SK-N-MC (cell line): ENCODE measurements around the gene NOMO2.
A peak's percentile ranks its signal among the peaks of the same experiment; 100 is the strongest.
"Not testable (repeated sequence)": the region's sequence is repeated elsewhere in the genome, so short reads cannot be mapped to it uniquely, and the experiment has no call there.

Source experiments
- DNase-seq: peaks from one replicate; pipeline ENCODE4 v3.0.0-alpha.2; 2011; ENCODE audit warnings: low read depth, low spot score
- H3K27ac ChIP-seq: fragments of 200-600 bp; sonication (generic); 2 replicates; pipeline ENCODE4 v1.5.1; 2016; ENCODE audit warnings: mixed run types
- H3K36me3 ChIP-seq: fragments of 200-600 bp; sonication (generic); 2 replicates; pipeline ENCODE4 v1.6.1; 2017; ENCODE audit warnings: antibody characterized with exemption, low read length, mixed read lengths; ENCODE audit not compliant: insufficient read depth
- H3K4me3 ChIP-seq: fragments of 200-600 bp; sonication (generic); 2 replicates; pipeline ENCODE4 v1.5.1; 2016
- H3K9ac ChIP-seq: fragments of 200-600 bp; sonication (generic); 2 replicates; pipeline ENCODE4 v1.8.0; 2017; ENCODE audit warnings: mixed run types, mixed read lengths; ENCODE audit not compliant: insufficient read length
- H3K9me3 ChIP-seq: fragments of 200-600 bp; sonication (generic); 2 replicates; pipeline ENCODE4 v1.6.1; 2017; ENCODE audit warnings: low read depth, mild to moderate bottlenecking, antibody characterized with exemption, low read length, moderate library complexity, mixed read lengths

The NOMO2 gene

GRCh38 chr16:18560416-18561220, 1.3 kb downstream of the NOMO2 start:
- not testable (repeated sequence) for H3K9ac ChIP-seq, H3K9me3 ChIP-seq

DNA sequence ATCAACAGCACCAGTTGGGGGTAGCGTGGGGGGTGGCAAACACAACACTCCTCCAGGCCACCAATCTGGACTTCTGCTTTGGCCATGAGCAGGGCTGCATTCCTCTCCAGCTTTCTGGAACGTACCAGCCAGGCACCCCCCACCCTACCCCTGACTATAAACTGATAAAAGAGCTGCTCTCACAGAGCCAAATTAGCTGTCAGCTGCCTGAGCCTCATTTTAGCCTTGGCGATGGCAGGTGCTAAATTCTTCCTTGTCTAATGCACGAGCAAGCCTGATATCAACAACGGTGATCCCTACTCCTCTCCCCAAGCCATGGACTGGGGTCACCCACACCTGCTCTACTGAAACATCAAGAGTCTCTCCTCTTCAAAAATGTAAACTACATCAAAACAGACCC, 8.2 kb downstream of the NOMO2 start:
- not testable (repeated sequence) for H3K36me3 ChIP-seq, DNase-seq, H3K4me3 ChIP-seq, H3K9ac ChIP-seq, H3K27ac ChIP-seq, H3K9me3 ChIP-seq

More at GRCh38 chr16:18560416-18561220, 1.3 kb downstream of the NOMO2 start:
- not testable (repeated sequence) for DNase-seq, H3K27ac ChIP-seq, H3K36me3 ChIP-seq
- peak overlapping the region; percentile 58; the same call in 1 of the 2 replicates for H3K4me3 ChIP-seq

DNA sequence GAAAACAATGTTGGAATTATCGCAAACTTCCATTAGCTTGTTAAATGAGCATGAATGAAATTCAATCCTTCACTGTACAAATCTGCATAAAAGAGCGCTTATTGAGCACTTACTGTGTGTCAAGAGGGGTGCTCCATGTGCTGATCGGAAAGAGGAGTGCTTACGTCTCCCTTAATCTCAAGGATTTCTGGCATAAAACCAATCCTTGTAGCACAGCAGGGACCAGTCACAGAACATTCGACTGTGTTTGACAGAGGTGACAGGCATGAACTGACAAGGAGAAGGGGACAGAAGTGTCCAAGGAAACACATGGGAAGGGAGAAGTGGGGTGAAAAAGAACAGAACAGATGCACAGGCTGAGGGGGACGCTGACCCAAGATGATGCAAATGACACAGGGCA, 14.5 kb downstream of the NOMO2 start:
- H3K9ac ChIP-seq, H3K9me3 ChIP-seq, DNase-seq: not testable (repeated sequence)

GRCh38 chr16:18546853-18547252, 15.0 kb downstream of the NOMO2 start:
- not testable (repeated sequence) for H3K4me3 ChIP-seq, H3K27ac ChIP-seq, H3K9me3 ChIP-seq, H3K9ac ChIP-seq, DNase-seq, H3K36me3 ChIP-seq

More for the DNA sequence above, 14.5 kb downstream of the NOMO2 start:
- H3K27ac ChIP-seq, H3K4me3 ChIP-seq, H3K36me3 ChIP-seq: not testable (repeated sequence)

GRCh38 chr16:18544232-18545081, 17.4 kb downstream of the NOMO2 start:
- H3K9me3 ChIP-seq, H3K36me3 ChIP-seq, DNase-seq, H3K9ac ChIP-seq, H3K27ac ChIP-seq, H3K4me3 ChIP-seq: not testable (repeated sequence)

GRCh38 chr16:18541912-18542311, 20.0 kb downstream of the NOMO2 start:
- H3K27ac ChIP-seq, H3K9me3 ChIP-seq, H3K36me3 ChIP-seq, DNase-seq, H3K9ac ChIP-seq, H3K4me3 ChIP-seq: not testable (repeated sequence)

DNA sequence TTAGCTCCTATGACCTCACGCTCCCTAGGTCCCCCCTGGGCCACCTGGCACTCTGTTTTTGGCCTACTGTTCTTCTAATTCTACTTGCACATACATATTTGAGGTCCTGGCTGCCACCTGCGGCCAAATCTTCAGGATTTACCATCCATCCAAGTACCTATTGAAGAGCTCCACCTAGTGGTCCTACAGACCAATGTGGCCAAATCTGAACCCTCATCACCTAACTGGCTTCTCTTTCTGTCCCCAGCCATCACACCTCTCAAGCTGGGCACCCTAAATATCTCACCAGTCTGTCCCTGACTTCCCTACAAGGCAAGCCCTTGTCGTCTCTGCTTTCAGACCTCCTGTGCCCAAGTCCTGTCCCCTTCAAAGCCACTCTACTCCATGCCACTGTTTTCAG, 24.9 kb downstream of the NOMO2 start:
- not testable (repeated sequence) for DNase-seq, H3K4me3 ChIP-seq, H3K36me3 ChIP-seq, H3K9ac ChIP-seq, H3K27ac ChIP-seq, H3K9me3 ChIP-seq

GRCh38 chr16:18535519-18536168, 26.3 kb downstream of the NOMO2 start:
- H3K9me3 ChIP-seq, H3K9ac ChIP-seq, H3K4me3 ChIP-seq, H3K27ac ChIP-seq, H3K36me3 ChIP-seq, DNase-seq: not testable (repeated sequence)

GRCh38 chr16:18534308-18534707, 27.6 kb downstream of the NOMO2 start:
- H3K27ac ChIP-seq, H3K9ac ChIP-seq, H3K4me3 ChIP-seq, H3K36me3 ChIP-seq, DNase-seq, H3K9me3 ChIP-seq: not testable (repeated sequence)

- H3K36me3 ChIP-seq, DNase-seq, H3K27ac ChIP-seq, H3K4me3 ChIP-seq, H3K9ac ChIP-seq, H3K9me3 ChIP-seq: not testable (repeated sequence)
Measured at GRCh38 chr16:18531323-18531722, 30.6 kb downstream of the NOMO2 start.

- not testable (repeated sequence) for H3K9me3 ChIP-seq, H3K9ac ChIP-seq, H3K27ac ChIP-seq, H3K4me3 ChIP-seq, DNase-seq, H3K36me3 ChIP-seq
Measured at GRCh38 chr16:18530329-18530728, 31.6 kb downstream of the NOMO2 start.

DNA sequence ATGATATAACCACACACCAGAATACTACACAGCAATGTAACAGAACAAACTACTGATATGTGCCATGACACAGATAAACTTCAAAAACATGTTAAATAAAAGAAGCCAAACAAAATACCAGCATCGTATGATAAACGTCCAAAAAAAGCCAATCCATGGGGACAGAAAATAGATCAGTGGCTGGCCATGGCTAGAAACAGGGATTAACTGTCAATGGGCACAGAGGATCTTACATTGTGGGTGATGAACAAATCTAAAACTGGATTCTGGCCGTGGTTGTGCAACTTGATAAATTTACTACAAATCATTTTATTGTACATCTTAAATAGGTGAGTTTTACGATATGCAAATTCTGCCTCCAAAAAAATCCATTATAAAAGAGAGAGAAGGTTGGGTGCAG, 35.4 kb downstream of the NOMO2 start:
- H3K36me3 ChIP-seq, DNase-seq, H3K27ac ChIP-seq, H3K4me3 ChIP-seq, H3K9ac ChIP-seq, H3K9me3 ChIP-seq: not testable (repeated sequence)

DNA sequence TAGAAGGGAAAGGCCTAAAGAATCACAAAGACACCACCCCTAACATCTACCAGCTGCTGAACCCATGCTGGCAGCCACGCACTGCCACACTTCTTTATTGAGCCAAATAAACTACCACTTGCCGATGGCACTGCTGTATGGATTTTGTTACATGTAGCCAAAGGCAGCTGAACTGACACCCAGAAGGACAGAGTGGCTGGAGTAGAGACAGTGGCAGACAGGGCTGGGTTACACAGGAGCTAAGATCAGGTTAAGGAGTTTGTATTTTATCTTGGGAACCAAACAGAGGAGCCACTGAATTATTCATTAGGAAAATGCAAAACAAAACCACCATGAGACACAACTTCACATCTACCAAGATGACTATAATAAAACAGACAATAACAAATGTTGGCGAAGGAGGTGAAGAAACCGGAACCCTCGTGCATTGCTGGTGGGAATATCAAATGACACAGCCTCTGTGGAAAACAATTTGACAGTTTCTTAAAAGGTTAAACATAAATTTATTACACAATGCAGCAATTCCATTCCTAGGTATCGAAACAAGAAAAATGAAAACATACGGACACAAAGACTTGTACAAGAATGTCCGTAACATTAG, 35.9 kb downstream of the NOMO2 start:
- not testable (repeated sequence) for H3K36me3 ChIP-seq, DNase-seq, H3K4me3 ChIP-seq, H3K9ac ChIP-seq, H3K9me3 ChIP-seq, H3K27ac ChIP-seq

- H3K9me3 ChIP-seq, H3K27ac ChIP-seq, H3K4me3 ChIP-seq, H3K9ac ChIP-seq, H3K36me3 ChIP-seq, DNase-seq: not testable (repeated sequence)
Measured at GRCh38 chr16:18522637-18523036, 39.3 kb downstream of the NOMO2 start.
